Activated CD8-positive, alpha-beta T cell treated with anti-CD3 and anti-CD28 coated beads, Interleukin-2, amount 10 ng/mL, durations not matched to agents 7 days and 5 days (primary cell): ENCODE results near the gene CDK1. TPM values are rescaled to one million over a fixed set of nuclear protein-coding genes. Genes with fewer than 3 reads are reported as not detected.
"Not testable (repeated sequence)": the region's sequence is repeated elsewhere in the genome, so short reads cannot be mapped to it uniquely, and the experiment has no call there.

ENCODE experiments used
- ATAC-seq: fragments of 150-1000 bp; cut with Tn5 transposase; one replicate; pipeline ENCODE4 v1.10.0; 2021; ENCODE audit warnings: moderate library complexity
- CTCF ChIA-PET: fragments of 350-600 bp; sonication (Branson Sonifier 250); formaldehyde crosslinking; loops from one replicate; lab custom pipeline; 2021; ENCODE audit warnings: antibody characterized with exemption; lab: Charles Lee
- POLR2A ChIA-PET: fragments of 350-600 bp; sonication (Branson Sonifier 250); formaldehyde crosslinking; loops from one replicate; lab custom pipeline; 2021; ENCODE audit warnings: antibody characterized with exemption; lab: Charles Lee
- DNase-seq: peaks from one replicate; pipeline ENCODE4 v3.0.0-alpha.2; 2020
- H3K27ac Mint-ChIP-seq: one replicate; pipeline ENCODE4 v1.8.0; 2021; ENCODE audit warnings: mild to moderate bottlenecking, mixed read lengths
- H3K27me3 Mint-ChIP-seq: one replicate; pipeline ENCODE4 v1.8.0; 2021; ENCODE audit warnings: low read depth, mixed read lengths
- H3K36me3 Mint-ChIP-seq: one replicate; pipeline ENCODE4 v1.8.0; 2021; ENCODE audit warnings: low read depth, mixed read lengths
- H3K4me1 Mint-ChIP-seq: one replicate; pipeline ENCODE4 v1.8.0; 2021; ENCODE audit warnings: low read depth, mixed read lengths
- H3K4me3 Mint-ChIP-seq: one replicate; pipeline ENCODE4 v1.8.0; 2021; ENCODE audit warnings: mild to moderate bottlenecking, mixed read lengths
- H3K9me3 Mint-ChIP-seq: one replicate; pipeline ENCODE4 v1.8.0; 2022; ENCODE audit warnings: mixed read lengths; ENCODE audit not compliant: insufficient read depth
- total RNA-seq, 2 experiments: library from RNA; stranded (reverse); gene quantifications; one replicate each; pipeline ENCODE4 v1.2.3, GENCODE V29; 2021

CDK1 gene
- total RNA-seq, 2 experiments from 2014 or later, result 131 to 147 TPM

GRCh38 chr10:60817398-60817805, 39.1 kb downstream of the CDK1 start:
- POLR2A ChIA-PET, result interaction anchor here (1.0 kb wide), 1 partner anchor 40 kb away, joined by 3 read pairs; no protein-coding TSS in a partner anchor
- H3K36me3 Mint-ChIP-seq, result no peaks in the 10 kb centered on the region
- H3K27ac Mint-ChIP-seq, result no peak overlapping the region
- H3K4me1 Mint-ChIP-seq, result peaks cover 11% of the 10 kb centered on the region
- DNase-seq, result no peak
- H3K4me3 Mint-ChIP-seq, result no peak overlapping the region
- no peaks in the 10 kb centered on the region for H3K9me3 Mint-ChIP-seq
- no peak for ATAC-seq
- H3K27me3 Mint-ChIP-seq, result peaks cover 4% of the 10 kb centered on the region
- CTCF ChIA-PET, result interaction anchor here (0.6 to 1.1 kb wide), 9 partner anchors 14 to 1018 kb away, joined by 3 to 4 read pairs (median 4); no protein-coding TSS in a partner anchor

- Mint-ChIP-seq H3K36me3 (no peaks in the 10 kb centered on the region), H3K4me3 (no peak overlapping the region), H3K4me1 (peaks cover 11% of the 10 kb centered on the region), H3K27me3 (peaks cover 4% of the 10 kb centered on the region), H3K27ac (no peak overlapping the region), H3K9me3 (no peaks in the 10 kb centered on the region)
- ATAC-seq (no peak), DNase-seq (no peak)
- POLR2A ChIA-PET, result no interaction called here
- CTCF ChIA-PET, result no interaction called here
These were observed 40.0 kb downstream of the CDK1 start for GRCh38 chr10:60818134-60818770.

GRCh38 chr10:60819271-60819670, 41.0 kb downstream of the CDK1 start:
- ChIA-PET POLR2A (no interaction called here), CTCF (interaction anchor here (1.0 to 2.1 kb wide), 4 partner anchors 145 to 914 kb away, joined by 3 to 10 read pairs (median 4); no protein-coding TSS in a partner anchor)
- Mint-ChIP-seq H3K27ac (no peak overlapping the region), H3K36me3 (no peaks in the 10 kb centered on the region), H3K4me3 (no peak overlapping the region), H3K4me1 (peaks cover 11% of the 10 kb centered on the region), H3K9me3 (no peaks in the 10 kb centered on the region), H3K27me3 (peaks cover 4% of the 10 kb centered on the region)
- no peak for DNase-seq
- ATAC-seq, result no peak

GRCh38 chr10:60820093-60820754, 41.9 kb downstream of the CDK1 start:
- no peak overlapping the region for H3K4me3 Mint-ChIP-seq
- peaks cover 11% of the 10 kb centered on the region for H3K4me1 Mint-ChIP-seq
- no peak for ATAC-seq
- ChIA-PET POLR2A (no interaction called here), CTCF (interaction anchor here (1.0 to 2.1 kb wide), 5 partner anchors 13 to 913 kb away, joined by 3 to 10 read pairs (median 6); no protein-coding TSS in a partner anchor)
- peaks cover 7% of the 10 kb centered on the region for H3K27me3 Mint-ChIP-seq
- DNase-seq, result no peak
- H3K27ac Mint-ChIP-seq, result no peak overlapping the region
- no peaks in the 10 kb centered on the region for H3K9me3 Mint-ChIP-seq
- H3K36me3 Mint-ChIP-seq, result no peaks in the 10 kb centered on the region

- no peaks in the 10 kb centered on the region for H3K9me3 Mint-ChIP-seq
- CTCF ChIA-PET, result no interaction called here
- POLR2A ChIA-PET, result no interaction called here
- DNase-seq (no peak), ATAC-seq (no peak)
- H3K27ac Mint-ChIP-seq, result no peak overlapping the region
- H3K4me3 Mint-ChIP-seq, result no peak overlapping the region
- H3K4me1 Mint-ChIP-seq, result peaks cover 9% of the 10 kb centered on the region
- peaks cover 10% of the 10 kb centered on the region for H3K27me3 Mint-ChIP-seq
- no peaks in the 10 kb centered on the region for H3K36me3 Mint-ChIP-seq
These were observed 43.4 kb downstream of the CDK1 start for GRCh38 chr10:60821656-60822055.

- DNase-seq, result no peak
- Mint-ChIP-seq H3K36me3 (no peaks in the 10 kb centered on the region), H3K4me1 (peaks cover 10% of the 10 kb centered on the region), H3K27me3 (peaks cover 10% of the 10 kb centered on the region), H3K27ac (no peak overlapping the region), H3K9me3 (no peaks in the 10 kb centered on the region), H3K4me3 (no peak overlapping the region)
- no peak for ATAC-seq
- ChIA-PET POLR2A (no interaction called here), CTCF (no interaction called here)
These were observed 44.5 kb downstream of the CDK1 start for GRCh38 chr10:60822809-60823208.

GRCh38 chr10:60823324-60823723, 45.0 kb downstream of the CDK1 start:
- Mint-ChIP-seq H3K36me3 (no peaks in the 10 kb centered on the region), H3K4me1 (peaks cover 15% of the 10 kb centered on the region), H3K27ac (no peak overlapping the region), H3K9me3 (no peaks in the 10 kb centered on the region), H3K4me3 (no peak overlapping the region), H3K27me3 (peaks cover 10% of the 10 kb centered on the region)
- no peak for DNase-seq
- ChIA-PET POLR2A (no interaction called here), CTCF (no interaction called here)
- no peak for ATAC-seq

GRCh38 chr10:60825520-60825919, 47.2 kb downstream of the CDK1 start:
- CTCF ChIA-PET, result interaction anchor here (0.7 to 1.1 kb wide), 2 partner anchors 152 to 248 kb away, joined by 3 read pairs; no protein-coding TSS in a partner anchor
- Mint-ChIP-seq H3K4me1 (peaks cover 13% of the 10 kb centered on the region), H3K27me3 (peaks cover 10% of the 10 kb centered on the region), H3K9me3 (no peaks in the 10 kb centered on the region), H3K27ac (no peak overlapping the region), H3K4me3 (no peak overlapping the region), H3K36me3 (no peaks in the 10 kb centered on the region)
- DNase-seq, result no peak
- POLR2A ChIA-PET, result no interaction called here
- no peak for ATAC-seq

GRCh38 chr10:60827791-60828488, 49.7 kb downstream of the CDK1 start:
- DNase-seq (no peak), ATAC-seq (no peak)
- Mint-ChIP-seq H3K4me3 (no peak overlapping the region), H3K9me3 (no peaks in the 10 kb centered on the region), H3K4me1 (peaks cover 10% of the 10 kb centered on the region), H3K27ac (no peak overlapping the region), H3K36me3 (no peaks in the 10 kb centered on the region), H3K27me3 (peaks cover 7% of the 10 kb centered on the region)
- POLR2A ChIA-PET, result no interaction called here
- CTCF ChIA-PET, result no interaction called here

GRCh38 chr10:60828489-60828852, 50.2 kb downstream of the CDK1 start:
- no peak for DNase-seq
- Mint-ChIP-seq H3K4me3 (no peak overlapping the region), H3K27ac (no peak overlapping the region), H3K27me3 (peaks cover 7% of the 10 kb centered on the region), H3K9me3 (no peaks in the 10 kb centered on the region), H3K4me1 (peaks cover 10% of the 10 kb centered on the region), H3K36me3 (no peaks in the 10 kb centered on the region)
- POLR2A ChIA-PET, result no interaction called here
- ATAC-seq, result no peak
- CTCF ChIA-PET, result no interaction called here

GRCh38 chr10:60832136-60832535, 53.9 kb downstream of the CDK1 start:
- POLR2A ChIA-PET, H3K36me3 Mint-ChIP-seq, DNase-seq, H3K9me3 Mint-ChIP-seq, CTCF ChIA-PET, ATAC-seq, H3K27ac Mint-ChIP-seq, H3K4me3 Mint-ChIP-seq, H3K27me3 Mint-ChIP-seq: not testable (repeated sequence)
- peaks cover 10% of the 10 kb centered on the region for H3K4me1 Mint-ChIP-seq

- Mint-ChIP-seq H3K27ac (no peak overlapping the region), H3K4me1 (no peaks in the 10 kb centered on the region), H3K27me3 (peaks cover 2% of the 10 kb centered on the region), H3K36me3 (no peaks in the 10 kb centered on the region), H3K4me3 (no peak overlapping the region), H3K9me3 (no peaks in the 10 kb centered on the region)
- ChIA-PET POLR2A (no interaction called here), CTCF (interaction anchor here (2.4 kb wide), 1 partner anchor 14 kb away, joined by 8 read pairs; no protein-coding TSS in a partner anchor)
- ATAC-seq (no peak), DNase-seq (no peak)
These were observed 56.1 kb downstream of the CDK1 start for GRCh38 chr10:60834401-60834800.
